ENCODE measurements around the gene PAQR5. TPM values are rescaled to one million over a fixed set of nuclear protein-coding genes. Genes with fewer than 3 reads are reported as not detected.

The PAQR5 gene
- total RNA-seq, 1 experiment from 2014 or later: 9.4 TPM

GRCh38 chr15:69403594-69403993 is 104.9 kb downstream of the PAQR5 start:
- Mint-ChIP-seq H3K9me3 (no peaks in the 10 kb centered on the region), H3K4me1 (no peaks in the 10 kb centered on the region), H3K4me3 (no peak overlapping the region), H3K36me3 (no peaks in the 10 kb centered on the region), H3K27ac (no peak overlapping the region), H3K27me3 (ENCODE audit: low read depth) (no peaks in the 10 kb centered on the region)
- ChIA-PET POLR2A (no interaction called here), CTCF (interaction anchor here (1.1 to 2.4 kb wide), 3 partner anchors 8 to 372 kb away, joined by 3 to 7 read pairs (median 3); no protein-coding TSS in a partner anchor)
- DNase-seq (ENCODE audit: low spot score) (no peak), ATAC-seq (no peak)
- TF ChIP-seq ZMAT4 (CRISPR knock-in tag; IDR thresholded peaks at IDR 0.05): no peak
- no peak for TF ChIP-seq ZNF532 (CRISPR knock-in tag; IDR thresholded peaks at IDR 0.05; ENCODE audit: borderline replicate concordance)
- no peak for TF ChIP-seq RORB (CRISPR knock-in tag; IDR thresholded peaks at IDR 0.05)
- TF ChIP-seq ZNF423 (CRISPR knock-in tag; IDR thresholded peaks at IDR 0.05): no peak
- no peak for TF ChIP-seq FOXJ3 (CRISPR knock-in tag; IDR thresholded peaks at IDR 0.05; ENCODE audit: borderline replicate concordance)
- TF ChIP-seq KAT7 (CRISPR knock-in tag; IDR thresholded peaks at IDR 0.05; ENCODE audit: borderline replicate concordance): no peak
- TF ChIP-seq MAX (CRISPR knock-in tag; IDR thresholded peaks at IDR 0.05): no peak
- TF ChIP-seq SMAD3 (CRISPR knock-in tag; IDR thresholded peaks at IDR 0.05; ENCODE audit: borderline replicate concordance): no peak
- TF ChIP-seq PREB (CRISPR knock-in tag; IDR thresholded peaks at IDR 0.05; ENCODE audit: borderline replicate concordance): no peak
- TF ChIP-seq AR (CRISPR knock-in tag; IDR thresholded peaks at IDR 0.05): no peak
- TF ChIP-seq TCF7 (CRISPR knock-in tag; IDR thresholded peaks at IDR 0.05; ENCODE audit: low read depth): no peak
- TF ChIP-seq ZNF263 (CRISPR knock-in tag; IDR thresholded peaks at IDR 0.05; ENCODE audit: low read depth): no peak
- no peak for TF ChIP-seq CREM (CRISPR knock-in tag; IDR thresholded peaks at IDR 0.05)
- no peak for TF ChIP-seq ATF6 (CRISPR knock-in tag; IDR thresholded peaks at IDR 0.05)

- ATAC-seq: no peak
- Mint-ChIP-seq H3K4me3 (no peak overlapping the region), H3K4me1 (no peaks in the 10 kb centered on the region), H3K9me3 (no peaks in the 10 kb centered on the region), H3K36me3 (no peaks in the 10 kb centered on the region), H3K27ac (no peak overlapping the region), H3K27me3 (ENCODE audit: low read depth) (no peaks in the 10 kb centered on the region)
- POLR2A ChIA-PET: no interaction called here
- no peak for DNase-seq (ENCODE audit: low spot score)
- CTCF ChIA-PET: interaction anchor here (1.2 to 1.4 kb wide), 2 partner anchors 10 to 370 kb away, joined by 3 to 4 read pairs; no protein-coding TSS in a partner anchor
- TF ChIP-seq SMAD3 (CRISPR knock-in tag; IDR thresholded peaks at IDR 0.05; ENCODE audit: borderline replicate concordance): no peak
- TF ChIP-seq SP1 (CRISPR knock-in tag; conservative IDR thresholded peaks at IDR 0.05): no peak
- TF ChIP-seq AFF4 (CRISPR knock-in tag; IDR thresholded peaks at IDR 0.05; ENCODE audit: borderline replicate concordance): no peak
Measured at GRCh38 chr15:69405110-69405509, 106.4 kb downstream of the PAQR5 start.

Data from WTC11 (cell line).